ENCODE measurements around the gene STK39.
A peak's percentile ranks its signal among the peaks of the same experiment; 100 is the strongest.

The STK39 gene

DNA sequence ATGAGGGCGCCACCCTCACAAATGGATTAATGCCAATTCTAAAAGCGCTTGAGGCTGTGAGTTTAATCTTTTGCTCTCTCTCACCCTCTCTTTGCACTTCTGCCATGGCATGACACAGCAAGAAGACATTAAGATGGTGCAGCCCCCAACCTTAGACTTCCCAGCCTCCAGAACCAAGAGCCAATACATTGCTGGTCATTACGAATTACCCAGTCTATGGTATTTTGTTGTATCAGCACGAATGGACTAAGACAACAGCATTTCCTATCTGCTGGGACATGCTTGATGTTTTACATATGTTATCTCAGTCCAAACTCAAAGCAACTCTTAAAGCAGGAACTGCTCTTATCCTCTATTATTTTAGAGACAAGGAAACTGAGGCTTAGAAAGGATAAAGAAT, 222.9 kb downstream of the STK39 start:
- WGBS, 2 experiments, result 93 to 97% methylated on average over 4 of the region's 4 CpGs
- no peaks in the 10 kb centered on the region for H3K36me3 ChIP-seq (ENCODE audit: control insufficient read depth, insufficient read depth, low read length)
- H3K4me3 ChIP-seq (ENCODE audit: insufficient read depth, low read depth, low read length), result no peak overlapping the region
- H3K27me3 ChIP-seq (ENCODE audit: control insufficient read depth, insufficient read depth, low read length, poor library complexity, severe bottlenecking), result no peaks in the 10 kb centered on the region
- H3K4me1 ChIP-seq (ENCODE audit: control insufficient read depth, insufficient read depth, low read length), result no peaks in the 10 kb centered on the region
- no peaks in the 10 kb centered on the region for H3K9me3 ChIP-seq (ENCODE audit: control insufficient read depth, low read length)
- no peak overlapping the region for H3K27ac ChIP-seq (ENCODE audit: insufficient read depth, low read depth, low read length, poor library complexity, severe bottlenecking)

GRCh38 chr2:168021800-168022587, 225.4 kb downstream of the STK39 start:
- no peaks in the 10 kb centered on the region for H3K4me1 ChIP-seq (ENCODE audit: control insufficient read depth, insufficient read depth, low read length)
- no peaks in the 10 kb centered on the region for H3K36me3 ChIP-seq (ENCODE audit: control insufficient read depth, insufficient read depth, low read length)
- no peak overlapping the region for H3K27ac ChIP-seq (ENCODE audit: insufficient read depth, low read depth, low read length, poor library complexity, severe bottlenecking)

DNA sequence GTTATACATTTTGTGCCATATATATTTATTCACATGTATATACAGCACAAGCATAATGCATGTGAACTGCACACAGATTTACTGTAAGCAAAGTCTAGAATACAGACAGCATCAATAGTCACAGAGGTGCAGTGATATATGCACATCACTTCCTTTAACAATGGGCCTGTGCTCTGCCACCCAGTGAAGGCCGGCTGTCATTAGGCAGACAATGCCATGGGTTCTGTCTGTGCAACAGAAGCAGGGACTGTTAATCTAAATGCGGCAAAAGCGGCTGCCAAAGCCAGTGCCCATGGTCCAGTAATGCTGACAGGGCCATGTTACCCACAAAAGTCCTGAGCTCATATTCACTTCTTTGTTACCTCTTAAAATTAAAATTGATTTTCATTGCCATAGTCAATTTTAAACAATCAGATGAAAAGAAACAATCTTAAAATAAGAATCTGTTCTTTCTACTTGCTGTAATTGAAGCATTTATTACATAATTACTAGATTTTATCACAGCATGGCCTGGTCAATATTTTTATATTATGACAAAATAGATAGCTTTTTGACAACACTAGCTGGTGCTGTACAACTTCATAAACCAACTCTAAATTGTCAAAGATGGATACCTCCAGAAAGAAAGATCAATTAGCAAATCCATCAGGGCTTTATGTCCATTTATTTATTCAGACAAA, 232.0 kb downstream of the STK39 start:
- no peaks in the 10 kb centered on the region for H3K27me3 ChIP-seq (ENCODE audit: control insufficient read depth, insufficient read depth, low read length, poor library complexity, severe bottlenecking)
- 93 to 94% methylated on average over 3 of the region's 3 CpGs for WGBS, 2 experiments
- H3K4me3 ChIP-seq (ENCODE audit: insufficient read depth, low read depth, low read length), result no peak overlapping the region
- no peak overlapping the region for H3K27ac ChIP-seq (ENCODE audit: insufficient read depth, low read depth, low read length, poor library complexity, severe bottlenecking)
- no peaks in the 10 kb centered on the region for H3K36me3 ChIP-seq (ENCODE audit: control insufficient read depth, insufficient read depth, low read length)
- H3K4me1 ChIP-seq (ENCODE audit: control insufficient read depth, insufficient read depth, low read length), result no peaks in the 10 kb centered on the region
- no peaks in the 10 kb centered on the region for H3K9me3 ChIP-seq (ENCODE audit: control insufficient read depth, low read length)

More at GRCh38 chr2:168021800-168022587, 225.4 kb downstream of the STK39 start:
- no peaks in the 10 kb centered on the region for H3K9me3 ChIP-seq (ENCODE audit: control insufficient read depth, low read length)
- H3K27me3 ChIP-seq (ENCODE audit: control insufficient read depth, insufficient read depth, low read length, poor library complexity, severe bottlenecking), result no peaks in the 10 kb centered on the region
- H3K4me3 ChIP-seq (ENCODE audit: insufficient read depth, low read depth, low read length), result no peak overlapping the region

DNA sequence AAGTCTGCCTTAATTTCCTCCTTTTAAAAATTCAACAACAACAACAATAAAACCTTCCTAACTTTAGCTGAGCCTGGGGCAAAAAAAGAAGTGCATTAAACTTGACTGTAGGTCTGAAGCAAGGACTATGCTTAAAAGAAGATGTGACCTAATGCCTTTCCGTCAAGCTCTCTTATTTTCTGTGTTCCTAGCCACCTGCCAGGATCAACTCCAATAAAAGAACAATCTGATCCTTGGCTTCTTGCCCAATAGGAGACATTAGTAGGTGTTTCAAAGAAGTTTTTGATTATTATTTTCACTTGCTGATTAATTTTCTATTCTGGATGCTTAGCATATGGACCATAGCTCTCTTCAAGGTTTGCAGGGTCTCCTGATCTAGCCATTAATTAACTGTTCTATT, 237.5 kb downstream of the STK39 start:
- no peak overlapping the region for H3K4me3 ChIP-seq (ENCODE audit: insufficient read depth, low read depth, low read length)
- no peak overlapping the region for H3K27ac ChIP-seq (ENCODE audit: insufficient read depth, low read depth, low read length, poor library complexity, severe bottlenecking)
- no peaks in the 10 kb centered on the region for H3K27me3 ChIP-seq (ENCODE audit: control insufficient read depth, insufficient read depth, low read length, poor library complexity, severe bottlenecking)
- no peaks in the 10 kb centered on the region for H3K36me3 ChIP-seq (ENCODE audit: control insufficient read depth, insufficient read depth, low read length)
- H3K9me3 ChIP-seq (ENCODE audit: control insufficient read depth, low read length), result no peaks in the 10 kb centered on the region
- 91 to 95% methylated on average over 1 of the region's 1 CpG for WGBS, 2 experiments
- no peaks in the 10 kb centered on the region for H3K4me1 ChIP-seq (ENCODE audit: control insufficient read depth, insufficient read depth, low read length)

DNA sequence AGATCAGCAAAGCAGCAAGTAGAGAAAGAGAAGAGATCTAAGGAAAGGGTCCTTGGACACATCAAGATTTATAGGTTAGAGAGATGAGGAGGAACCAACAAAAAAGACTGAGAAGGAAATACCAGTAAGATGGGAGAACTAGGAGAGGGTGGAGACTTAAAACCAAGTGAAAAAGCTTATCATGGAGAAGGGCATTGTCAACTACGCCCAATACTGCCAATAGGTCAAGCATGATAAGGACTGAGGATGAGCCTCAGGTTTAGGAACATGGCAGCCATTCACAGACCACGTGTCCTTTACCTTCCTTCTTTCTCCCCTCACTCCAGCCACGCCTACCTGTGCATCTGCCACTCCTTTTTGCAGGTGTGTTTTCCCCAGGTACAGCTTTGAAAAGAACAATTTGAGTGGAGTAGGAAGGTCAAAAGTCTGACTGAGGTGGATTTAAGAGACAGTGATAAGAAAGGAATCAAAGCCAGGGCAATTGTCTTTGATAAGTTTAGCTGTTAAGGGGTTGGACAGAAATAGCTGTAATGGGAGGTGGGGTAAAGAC, 238.7 kb downstream of the STK39 start:
- Histone ChIP-seq H3K36me3 (ENCODE audit: control insufficient read depth, insufficient read depth, low read length) (no peaks in the 10 kb centered on the region), H3K27ac (ENCODE audit: insufficient read depth, low read depth, low read length, poor library complexity, severe bottlenecking) (no peak overlapping the region), H3K27me3 (ENCODE audit: control insufficient read depth, insufficient read depth, low read length, poor library complexity, severe bottlenecking) (no peaks in the 10 kb centered on the region), H3K9me3 (ENCODE audit: control insufficient read depth, low read length) (no peaks in the 10 kb centered on the region), H3K4me3 (ENCODE audit: insufficient read depth, low read depth, low read length) (no peak overlapping the region), H3K4me1 (ENCODE audit: control insufficient read depth, insufficient read depth, low read length) (no peaks in the 10 kb centered on the region)
- WGBS, 2 experiments, result 93 to 94% methylated on average over 3 of the region's 3 CpGs

DNA sequence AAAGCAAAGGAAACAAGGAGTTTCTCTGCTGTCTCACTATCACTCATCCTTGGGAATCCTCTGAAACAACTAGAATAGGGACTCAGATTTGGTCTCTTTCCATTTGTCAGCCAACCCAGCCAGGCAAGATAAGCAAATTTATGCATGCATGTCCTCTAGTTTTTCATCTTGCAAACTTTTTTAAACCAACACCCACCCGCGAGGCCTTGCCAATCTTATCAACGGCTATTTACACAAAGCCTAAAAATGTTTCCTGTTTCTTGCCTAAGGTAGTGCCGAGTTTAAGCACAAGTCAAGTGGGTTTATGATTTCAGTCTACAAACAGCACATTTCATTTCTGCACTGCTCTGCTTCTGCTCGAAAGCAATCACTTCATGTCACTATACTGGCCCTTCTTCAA, 240.9 kb downstream of the STK39 start:
- Histone ChIP-seq H3K4me3 (ENCODE audit: insufficient read depth, low read depth, low read length) (no peak overlapping the region), H3K4me1 (ENCODE audit: control insufficient read depth, insufficient read depth, low read length) (no peaks in the 10 kb centered on the region), H3K36me3 (ENCODE audit: control insufficient read depth, insufficient read depth, low read length) (no peaks in the 10 kb centered on the region), H3K27me3 (ENCODE audit: control insufficient read depth, insufficient read depth, low read length, poor library complexity, severe bottlenecking) (no peaks in the 10 kb centered on the region), H3K9me3 (ENCODE audit: control insufficient read depth, low read length) (no peaks in the 10 kb centered on the region), H3K27ac (ENCODE audit: insufficient read depth, low read depth, low read length, poor library complexity, severe bottlenecking) (no peak overlapping the region)
- WGBS, 2 experiments, result 91 to 94% methylated on average over 5 of the region's 5 CpGs

DNA sequence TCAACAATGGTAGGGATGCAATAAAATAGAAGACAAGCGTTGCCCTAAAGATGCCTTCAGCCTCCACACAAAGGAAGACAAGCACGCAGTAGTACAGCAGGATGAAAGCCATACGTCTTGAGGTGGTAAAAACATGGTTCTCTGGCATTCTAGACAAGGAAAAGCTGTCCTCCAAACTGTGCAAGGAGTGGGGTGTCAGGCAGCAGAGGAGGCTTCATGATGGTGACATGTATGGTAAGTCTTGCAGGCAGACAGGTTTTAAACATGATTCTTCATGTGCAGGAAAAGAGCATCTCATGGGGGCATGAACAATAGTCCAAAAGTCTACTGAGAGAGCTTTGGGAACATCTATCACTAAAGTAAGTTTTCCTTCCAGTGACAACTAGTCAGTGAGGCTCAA, 241.8 kb downstream of the STK39 start:
- H3K4me3 ChIP-seq (ENCODE audit: insufficient read depth, low read depth, low read length), result no peak overlapping the region
- WGBS, 2 experiments, result 97 to 98% methylated on average over 3 of the region's 3 CpGs
- H3K36me3 ChIP-seq (ENCODE audit: control insufficient read depth, insufficient read depth, low read length), result no peaks in the 10 kb centered on the region
- no peak overlapping the region for H3K27ac ChIP-seq (ENCODE audit: insufficient read depth, low read depth, low read length, poor library complexity, severe bottlenecking)
- no peaks in the 10 kb centered on the region for H3K27me3 ChIP-seq (ENCODE audit: control insufficient read depth, insufficient read depth, low read length, poor library complexity, severe bottlenecking)
- no peaks in the 10 kb centered on the region for H3K9me3 ChIP-seq (ENCODE audit: control insufficient read depth, low read length)
- H3K4me1 ChIP-seq (ENCODE audit: control insufficient read depth, insufficient read depth, low read length), result no peaks in the 10 kb centered on the region

- no peaks in the 10 kb centered on the region for H3K4me1 ChIP-seq (ENCODE audit: control insufficient read depth, insufficient read depth, low read length)
- no peaks in the 10 kb centered on the region for H3K27me3 ChIP-seq (ENCODE audit: control insufficient read depth, insufficient read depth, low read length, poor library complexity, severe bottlenecking)
- H3K9me3 ChIP-seq (ENCODE audit: control insufficient read depth, low read length), result no peaks in the 10 kb centered on the region
- no peak overlapping the region for H3K4me3 ChIP-seq (ENCODE audit: insufficient read depth, low read depth, low read length)
- H3K36me3 ChIP-seq (ENCODE audit: control insufficient read depth, insufficient read depth, low read length), result no peaks in the 10 kb centered on the region
- no peak overlapping the region for H3K27ac ChIP-seq (ENCODE audit: insufficient read depth, low read depth, low read length, poor library complexity, severe bottlenecking)
- 97% methylated on average over 3 of the region's 3 CpGs for WGBS, 2 experiments
Measured at GRCh38 chr2:168003876-168004275, 243.5 kb downstream of the STK39 start.

DNA sequence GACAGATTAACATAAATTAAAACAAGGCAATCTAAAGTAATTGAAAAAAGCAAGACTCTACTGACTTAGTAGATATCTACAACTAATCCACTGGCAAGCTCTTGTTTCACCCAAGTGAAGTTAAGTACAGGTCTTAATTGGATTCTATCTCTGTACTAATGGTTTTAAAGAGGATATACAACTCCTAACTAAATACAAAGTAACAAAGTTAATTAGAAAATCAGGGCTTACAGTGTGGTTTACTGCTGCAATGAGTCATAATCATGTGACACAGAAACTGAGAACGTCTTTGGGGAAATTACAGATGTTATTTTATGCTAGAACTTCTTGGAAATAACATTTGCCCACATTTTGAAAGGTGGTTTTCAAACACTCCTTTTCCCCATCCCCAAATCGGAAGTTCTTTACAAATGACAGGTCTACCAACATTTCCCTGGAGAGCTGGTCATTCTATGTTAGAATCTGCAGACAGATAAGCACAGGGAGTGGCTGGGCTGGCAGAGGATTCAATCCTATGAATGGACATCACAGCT, 245.3 kb downstream of the STK39 start:
- Histone ChIP-seq H3K4me1 (ENCODE audit: control insufficient read depth, insufficient read depth, low read length) (no peaks in the 10 kb centered on the region), H3K36me3 (ENCODE audit: control insufficient read depth, insufficient read depth, low read length) (no peaks in the 10 kb centered on the region), H3K27ac (ENCODE audit: insufficient read depth, low read depth, low read length, poor library complexity, severe bottlenecking) (peak overlapping the region; percentile 8), H3K9me3 (ENCODE audit: control insufficient read depth, low read length) (no peaks in the 10 kb centered on the region), H3K27me3 (ENCODE audit: control insufficient read depth, insufficient read depth, low read length, poor library complexity, severe bottlenecking) (no peaks in the 10 kb centered on the region), H3K4me3 (ENCODE audit: insufficient read depth, low read depth, low read length) (no peak overlapping the region)
- 73 to 92% methylated on average over 2 of the region's 2 CpGs for WGBS, 2 experiments

- Histone ChIP-seq H3K9me3 (ENCODE audit: control insufficient read depth, low read length) (no peaks in the 10 kb centered on the region), H3K4me3 (ENCODE audit: insufficient read depth, low read depth, low read length) (no peak overlapping the region), H3K4me1 (ENCODE audit: control insufficient read depth, insufficient read depth, low read length) (no peaks in the 10 kb centered on the region), H3K36me3 (ENCODE audit: control insufficient read depth, insufficient read depth, low read length) (no peaks in the 10 kb centered on the region), H3K27me3 (ENCODE audit: control insufficient read depth, insufficient read depth, low read length, poor library complexity, severe bottlenecking) (no peaks in the 10 kb centered on the region), H3K27ac (ENCODE audit: insufficient read depth, low read depth, low read length, poor library complexity, severe bottlenecking) (no peak overlapping the region)
- 78 to 92% methylated on average over 1 of the region's 1 CpG for whole genome bisulfite sequencing, 2 experiments
Measured at GRCh38 chr2:167992278-167992677, 255.1 kb downstream of the STK39 start.

All from ectodermal cell (in vitro differentiated cells).